Epithelial cell of prostate (primary cell): Measurements from ENCODE around the gene SIGLEC8.
"Not testable (repeated sequence)": the region's sequence is repeated elsewhere in the genome, so short reads cannot be mapped to it uniquely, and the experiment has no call there.

ENCODE experiments used
- DNase-seq: peaks from one replicate; pipeline ENCODE4 v3.0.0-alpha.2; 2011; ENCODE audit warnings: low read depth, low spot score
- H3K27ac ChIP-seq: fragments of 450-650 bp; 2 replicates; pipeline ENCODE4 v1.5.1; 2017; ENCODE audit warnings: mild to moderate bottlenecking

Gene SIGLEC8

DNA sequence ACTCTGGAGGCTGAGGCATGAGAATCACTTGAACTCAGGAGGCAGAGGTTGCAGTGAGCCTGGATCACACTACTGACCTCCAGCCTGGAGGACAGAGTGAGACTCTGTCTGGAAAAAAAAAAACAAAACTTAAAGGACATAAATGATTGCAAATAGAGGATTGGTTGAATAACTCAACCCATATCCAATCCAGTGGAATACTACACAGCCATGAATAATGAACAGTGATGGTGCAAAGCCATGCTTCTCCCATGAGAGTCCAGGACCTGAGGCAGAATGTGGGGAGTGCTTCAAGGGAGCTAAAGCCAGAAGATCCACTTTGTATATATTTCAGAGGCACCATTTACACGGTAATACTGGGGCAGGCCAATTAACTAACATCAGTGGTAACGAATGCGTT lies 17.9 kb upstream of the SIGLEC8 start:
- H3K27ac ChIP-seq, result no peak overlapping the region
- DNase-seq, result no peak

DNA sequence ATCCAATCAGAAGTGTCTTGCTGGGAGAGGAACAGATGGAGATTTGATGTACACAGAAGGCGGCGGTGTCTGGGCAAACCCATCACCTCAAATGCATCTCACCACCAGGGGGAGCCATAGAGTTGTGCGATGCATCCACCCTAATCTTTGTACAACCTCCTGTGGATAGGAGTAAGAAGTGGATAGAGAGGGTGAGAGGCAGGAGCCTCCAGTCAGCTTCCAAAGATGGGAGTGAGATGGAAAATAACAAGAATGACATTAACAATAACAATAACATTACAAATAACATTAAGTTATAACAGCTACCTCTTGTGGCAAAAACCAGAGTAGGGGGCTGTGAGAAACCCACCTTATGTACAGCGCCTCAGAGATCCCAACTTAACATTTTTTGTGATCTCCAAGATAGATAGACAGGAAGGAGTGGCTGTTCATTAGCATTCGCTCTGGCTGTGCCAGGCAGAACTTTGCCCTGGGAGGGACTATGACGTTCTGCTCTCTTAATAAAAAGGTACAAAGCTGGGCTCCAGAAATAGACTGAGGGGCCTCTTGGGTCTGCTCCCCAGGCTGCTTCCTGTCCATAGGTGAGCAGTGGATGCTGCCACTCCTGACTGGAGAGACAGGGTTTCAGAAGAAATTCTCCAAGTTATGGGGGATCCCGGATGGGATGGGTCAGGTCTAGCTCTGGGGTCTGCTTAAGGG lies 14.9 kb upstream of the SIGLEC8 start:
- no peak overlapping the region for H3K27ac ChIP-seq
- no peak for DNase-seq

DNA sequence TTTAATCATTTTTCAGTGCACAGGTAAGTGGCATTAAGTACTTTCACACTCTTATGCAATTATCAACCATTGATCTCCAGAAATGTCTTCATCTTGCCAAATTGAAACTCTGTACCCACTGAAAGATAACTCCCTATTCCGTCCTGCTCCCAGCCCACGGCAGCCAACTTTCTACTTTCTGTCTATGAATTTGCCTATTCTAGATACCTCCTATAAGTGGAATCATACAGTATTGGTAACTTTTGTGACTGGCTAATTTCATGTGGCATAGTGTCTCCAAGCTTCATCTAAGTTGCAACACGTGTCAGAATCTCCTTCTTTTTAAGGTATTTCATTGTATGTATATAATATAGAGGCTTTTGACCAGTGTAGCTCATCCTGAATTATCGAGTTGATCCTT lies 14.4 kb upstream of the SIGLEC8 start:
- no peak overlapping the region for H3K27ac ChIP-seq
- DNase-seq, result no peak

GRCh38 chr19:51471527-51471926 lies 13.3 kb upstream of the SIGLEC8 start:
- no peak for DNase-seq
- no peak overlapping the region for H3K27ac ChIP-seq

GRCh38 chr19:51470966-51471365 lies 12.7 kb upstream of the SIGLEC8 start:
- no peak for DNase-seq
- H3K27ac ChIP-seq, result no peak overlapping the region

DNA sequence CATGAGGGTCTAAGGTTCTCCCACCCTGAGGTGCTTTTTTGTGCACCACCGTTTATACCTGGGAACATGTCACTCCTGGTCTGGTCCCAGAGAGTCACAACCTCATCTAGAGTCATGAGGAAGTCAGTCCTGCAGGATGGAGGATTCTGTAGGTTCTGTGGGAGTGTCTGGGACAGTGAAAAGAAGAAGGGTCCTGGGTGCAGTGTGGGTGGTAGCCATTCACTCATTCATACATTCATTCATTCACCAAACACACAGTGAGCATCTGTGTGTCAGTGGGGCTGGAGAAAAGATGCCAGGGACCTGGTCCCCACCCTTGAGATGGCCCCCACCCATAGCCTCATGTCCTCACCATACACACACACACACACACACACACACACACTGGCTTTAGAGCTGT lies 11.4 kb upstream of the SIGLEC8 start:
- H3K27ac ChIP-seq, result no peak overlapping the region
- DNase-seq, result no peak

- DNase-seq, result no peak
- no peak overlapping the region for H3K27ac ChIP-seq
Measured at GRCh38 chr19:51469162-51469561, 10.9 kb upstream of the SIGLEC8 start.

DNA sequence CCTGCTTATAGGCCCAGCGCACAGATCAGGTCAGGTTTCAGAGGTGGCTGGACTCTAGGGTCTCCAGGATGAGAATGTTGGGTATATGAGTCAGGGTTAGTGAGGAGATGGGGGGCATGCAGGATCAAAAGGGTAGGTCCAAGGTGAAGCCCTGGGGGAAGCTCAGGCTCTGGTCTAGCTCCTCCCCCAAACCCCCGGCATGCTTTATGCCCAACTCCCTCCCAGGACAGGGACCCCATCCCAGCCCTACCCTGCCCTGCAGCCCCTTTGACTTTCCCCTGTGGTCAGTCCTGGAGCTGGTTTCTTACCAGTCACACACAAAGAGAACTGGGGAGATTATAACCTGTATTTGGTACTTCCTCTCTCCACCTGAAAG lies 10.3 kb upstream of the SIGLEC8 start:
- no peak for DNase-seq
- H3K27ac ChIP-seq, result no peak overlapping the region

GRCh38 chr19:51467864-51468544 lies 9.8 kb upstream of the SIGLEC8 start:
- no peak for DNase-seq
- H3K27ac ChIP-seq, result no peak overlapping the region

GRCh38 chr19:51466723-51467122 lies 8.5 kb upstream of the SIGLEC8 start:
- H3K27ac ChIP-seq, result no peak overlapping the region
- DNase-seq, result no peak

DNA sequence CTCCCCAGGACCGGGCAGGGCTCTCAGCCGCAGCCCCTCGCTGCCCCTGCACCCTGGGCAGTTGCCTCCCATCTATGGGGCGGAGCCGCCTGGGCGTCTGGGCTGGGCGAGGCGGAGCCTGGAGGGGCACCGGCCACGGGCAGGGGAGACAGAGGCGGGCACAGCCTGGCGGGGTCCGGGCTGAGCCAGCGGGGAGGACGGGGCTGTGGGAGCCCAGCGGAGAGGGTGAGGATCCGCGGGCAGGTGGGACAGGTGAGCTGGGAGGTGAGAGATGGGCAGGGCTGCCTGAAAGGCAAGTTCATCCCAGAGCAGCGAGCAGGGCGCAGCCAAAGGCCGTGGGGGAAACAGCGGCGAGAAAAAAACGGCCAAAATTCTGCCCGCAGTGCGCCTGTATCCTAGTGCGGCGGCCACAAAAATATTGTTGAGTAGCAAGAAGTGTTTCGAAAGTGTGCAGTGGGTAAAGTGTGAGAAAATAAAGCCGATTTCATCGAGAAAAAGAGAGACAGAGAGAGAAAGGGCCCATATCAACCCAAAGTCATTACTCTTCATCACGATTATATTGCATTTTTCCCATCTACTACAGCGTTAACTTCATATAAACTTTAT lies 5.8 kb upstream of the SIGLEC8 start:
- H3K27ac ChIP-seq, DNase-seq: not testable (repeated sequence)

GRCh38 chr19:51462681-51463080 lies 4.4 kb upstream of the SIGLEC8 start:
- no peak for DNase-seq
- H3K27ac ChIP-seq, result no peak overlapping the region

DNA sequence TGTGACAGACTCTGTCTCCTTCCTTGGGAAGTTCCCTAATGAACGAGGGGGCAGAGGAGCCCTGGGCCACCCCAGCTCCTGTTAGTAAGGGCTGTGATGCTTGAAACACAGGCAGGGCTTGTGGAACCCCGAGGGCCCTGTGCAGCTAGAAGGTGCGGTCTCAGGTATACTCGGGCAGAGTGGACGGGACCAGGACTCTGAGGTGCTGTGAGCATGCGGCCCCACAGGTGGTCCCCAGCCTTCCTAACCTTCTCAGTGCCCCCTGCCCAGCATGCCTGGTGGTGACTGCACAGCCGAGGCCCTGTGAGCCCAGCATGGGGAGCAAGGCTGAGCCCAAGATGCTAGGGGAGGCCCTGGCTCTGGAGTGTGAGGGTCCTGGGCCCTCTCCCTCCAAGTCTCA lies 4.0 kb upstream of the SIGLEC8 start:
- H3K27ac ChIP-seq, result no peak overlapping the region
- no peak for DNase-seq

DNA sequence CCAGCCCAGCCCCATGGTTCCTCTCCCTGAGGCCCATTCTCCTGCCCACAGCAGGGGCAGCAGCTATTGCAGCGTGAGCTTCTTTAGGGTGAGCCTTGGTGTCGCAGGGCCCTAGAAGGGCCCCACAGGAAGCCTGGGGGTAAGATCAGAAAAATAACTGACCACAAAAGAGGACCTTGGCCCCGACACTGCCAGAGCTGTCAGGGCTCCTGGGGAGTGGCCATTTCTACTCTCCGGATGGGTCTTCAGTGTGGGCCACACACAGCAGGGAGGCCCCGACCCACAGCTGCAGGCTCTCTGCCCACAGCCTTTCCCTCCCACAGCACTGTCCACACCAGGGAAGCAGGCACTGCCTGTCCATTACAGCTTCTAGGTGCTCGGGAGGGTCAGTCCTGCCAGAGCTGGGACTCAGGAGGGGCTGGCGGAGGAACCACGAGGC lies 3.5 kb upstream of the SIGLEC8 start:
- DNase-seq, result no peak
- H3K27ac ChIP-seq, result no peak overlapping the region

DNA sequence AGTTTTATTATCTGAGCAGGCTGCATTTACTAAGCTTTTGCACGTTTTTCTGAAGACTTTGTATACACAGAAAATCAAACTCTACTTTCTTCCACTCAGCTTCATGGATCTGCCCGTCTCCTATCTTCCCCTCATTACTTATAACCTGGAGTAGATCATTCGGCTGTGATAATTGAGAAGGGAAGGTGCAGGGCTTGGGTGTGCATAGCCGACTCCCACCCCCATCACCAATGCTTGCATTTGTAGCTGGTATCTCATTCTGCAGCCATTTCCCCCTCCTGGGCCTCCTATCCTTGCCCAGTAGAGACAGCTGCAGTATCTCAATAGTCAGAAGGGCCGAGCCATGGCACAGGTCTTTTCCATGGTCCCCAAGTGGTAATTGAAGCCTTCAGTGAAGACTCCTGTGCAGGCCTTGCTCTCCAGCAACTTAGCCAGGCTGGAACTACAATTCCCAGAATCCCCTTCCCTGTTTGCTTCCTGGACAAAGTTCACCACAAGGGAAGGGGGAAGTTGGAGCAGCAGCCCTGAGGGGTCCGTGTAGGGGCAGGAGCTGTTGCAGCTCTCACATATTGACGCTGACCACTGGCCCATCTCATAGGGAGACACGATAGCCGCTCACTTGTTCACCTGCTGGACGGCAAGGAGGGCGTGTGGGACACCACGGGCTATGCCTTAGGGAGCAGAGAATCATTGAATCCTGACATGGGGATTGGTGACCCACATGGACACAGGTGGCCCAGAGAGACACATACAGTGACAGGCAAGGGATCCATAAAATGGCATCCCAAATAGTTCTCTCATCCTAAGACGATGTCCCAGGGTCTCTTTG lies 2.1 kb upstream of the SIGLEC8 start:
- H3K27ac ChIP-seq, result no peak overlapping the region
- no peak for DNase-seq

DNA sequence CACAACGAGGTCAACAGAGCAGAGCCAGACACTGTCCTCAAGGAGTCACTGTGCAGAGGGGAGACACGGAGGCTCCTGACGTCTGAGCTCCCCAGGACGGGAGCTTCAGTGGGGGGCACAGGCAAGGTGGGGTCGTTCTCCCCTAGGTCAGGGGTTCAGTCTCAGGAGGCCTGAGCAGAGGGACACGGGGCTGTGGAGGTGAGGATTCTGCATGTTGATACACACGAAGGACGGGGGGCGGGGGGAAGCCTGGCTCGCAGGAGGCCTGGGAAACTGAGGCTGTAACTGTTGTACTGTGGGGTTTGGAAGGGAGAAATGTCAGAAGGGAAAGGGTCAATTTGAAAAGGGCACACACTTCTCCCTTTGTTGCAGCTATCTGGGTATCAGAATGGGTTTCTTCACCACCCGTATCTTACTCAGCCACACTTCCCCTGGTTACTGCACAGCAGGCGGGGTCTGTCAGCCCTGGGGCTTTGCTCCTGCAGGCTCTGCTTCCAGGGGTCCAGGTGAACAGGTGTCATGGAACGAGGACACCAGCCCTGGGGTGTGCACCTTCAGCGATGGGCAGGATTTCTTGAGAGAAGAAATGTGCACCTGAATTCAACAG lies 748 bp upstream of the SIGLEC8 start:
- no peak for DNase-seq
- no peak overlapping the region for H3K27ac ChIP-seq

- DNase-seq, result no peak
- H3K27ac ChIP-seq, result no peak overlapping the region
Measured at GRCh38 chr19:51457351-51458013, 772 bp downstream of the SIGLEC8 start.

DNA sequence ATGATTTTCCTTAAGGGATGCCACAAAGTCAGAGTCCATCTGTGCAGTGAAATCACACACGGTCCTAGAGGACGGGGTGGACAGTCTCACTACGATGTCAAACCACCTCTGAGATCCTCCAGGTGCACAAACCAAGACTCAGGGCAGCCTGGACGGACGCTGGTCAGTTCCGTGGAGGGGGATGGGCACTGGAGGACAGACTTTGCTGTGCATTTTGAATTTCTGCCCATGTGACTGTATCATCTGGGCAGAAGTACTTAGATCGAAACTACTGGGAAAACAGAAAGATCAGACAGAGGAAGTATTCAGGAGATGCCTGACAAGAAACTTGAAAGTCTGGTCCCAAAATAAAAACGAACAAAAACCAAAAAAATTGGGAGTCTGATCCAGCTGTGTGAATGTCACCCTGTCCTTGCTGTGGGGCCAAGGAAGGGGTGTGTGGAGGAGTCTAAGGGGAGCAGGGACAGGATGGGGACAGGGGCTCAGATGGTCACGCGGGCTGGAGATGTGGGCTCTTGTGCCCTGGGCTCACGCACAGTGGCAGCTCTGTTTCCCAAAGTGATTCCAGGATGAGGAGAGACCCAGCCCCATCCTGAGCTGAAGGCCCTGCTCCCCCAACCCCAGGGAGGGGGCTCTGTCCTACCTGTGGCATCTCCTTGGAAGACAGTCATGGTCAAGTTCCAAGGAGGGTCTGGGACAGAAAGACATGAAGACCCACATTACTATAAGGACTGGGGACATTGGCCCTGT lies 1.5 kb downstream of the SIGLEC8 start:
- no peak overlapping the region for H3K27ac ChIP-seq
- no peak for DNase-seq

- no peak overlapping the region for H3K27ac ChIP-seq
- DNase-seq, result no peak
Measured at GRCh38 chr19:51450730-51451307, 7.4 kb downstream of the SIGLEC8 start.
